Stimulated activated CD4-positive, alpha-beta T cell treated with anti-CD3 and anti-CD28 coated beads, Interleukin-2, amount 100 ng/mL, for 48 hours (primary cell): ENCODE measurements around the gene CHIA.
"Not testable (repeated sequence)": the region's sequence is repeated elsewhere in the genome, so short reads cannot be mapped to it uniquely, and the experiment has no call there.

Experiments used
- DNase-seq, 2 donors: peaks; one replicate each; pipeline ENCODE4 v3.0.0-alpha.2; 2020

CHIA gene

GRCh38 chr1:111286912-111287311 is 3.7 kb upstream of the CHIA start:
- DNase-seq = no peak

GRCh38 chr1:111289371-111289770 is 1.3 kb upstream of the CHIA start:
- DNase-seq = no peak

GRCh38 chr1:111290104-111290503 is 547 bp upstream of the CHIA start:
- no peak for DNase-seq

- no peak for DNase-seq
Measured at GRCh38 chr1:111294390-111294789, 3.7 kb downstream of the CHIA start.

DNA sequence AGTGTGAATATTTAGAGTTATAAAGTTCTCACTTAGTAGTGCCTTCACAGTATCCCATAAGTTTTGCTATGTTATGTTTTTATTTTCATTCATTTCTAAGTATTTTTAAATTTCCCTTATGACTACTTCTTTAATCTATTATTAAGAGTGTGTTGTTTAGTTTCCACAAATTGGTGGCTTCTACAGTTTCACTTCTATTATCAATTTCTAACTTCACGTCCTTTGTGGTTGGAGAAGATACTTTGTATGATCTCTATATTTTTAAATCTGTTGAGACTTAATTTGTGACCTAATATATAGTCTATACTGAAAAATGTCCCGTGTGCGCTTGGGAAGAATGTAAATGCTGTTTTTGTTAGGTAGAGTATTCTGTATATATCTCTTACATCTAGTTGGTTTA is 11.7 kb downstream of the CHIA start:
- no peak for DNase-seq

DNA sequence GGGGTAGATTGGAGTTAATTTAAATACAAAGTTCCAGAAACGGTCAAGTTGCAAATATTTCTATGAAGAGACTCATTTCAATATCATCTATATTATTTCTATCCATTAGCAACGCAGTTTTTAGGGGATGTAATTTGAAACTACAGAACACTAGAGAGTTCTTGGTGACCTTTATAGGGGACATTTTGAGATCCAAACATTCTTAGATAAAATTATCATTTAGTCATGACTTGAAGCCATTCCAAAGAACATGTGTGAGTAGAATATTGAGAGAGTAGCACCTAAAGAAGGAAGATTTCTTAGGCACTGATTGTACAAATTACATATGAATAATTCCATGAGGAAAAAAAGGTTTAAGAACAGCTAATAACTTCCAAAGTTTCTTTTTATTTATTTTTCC is 19.0 kb downstream of the CHIA start:
- no peak for DNase-seq

DNA sequence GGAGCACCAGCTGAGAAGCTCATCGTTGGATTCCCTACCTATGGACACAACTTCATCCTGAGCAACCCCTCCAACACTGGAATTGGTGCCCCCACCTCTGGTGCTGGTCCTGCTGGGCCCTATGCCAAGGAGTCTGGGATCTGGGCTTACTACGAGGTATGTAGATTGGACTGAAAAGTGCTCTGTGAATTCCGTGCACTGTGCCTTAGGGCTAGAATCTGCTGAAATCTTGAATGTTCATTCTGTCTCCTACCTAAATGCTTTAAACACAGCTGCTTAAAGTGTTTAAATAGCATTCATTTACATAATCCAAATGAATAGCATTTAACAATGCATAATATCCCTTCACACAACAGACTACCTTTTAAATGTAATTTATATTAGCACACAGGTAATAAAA is 27.9 kb downstream of the CHIA start:
- DNase-seq = no peak

DNA sequence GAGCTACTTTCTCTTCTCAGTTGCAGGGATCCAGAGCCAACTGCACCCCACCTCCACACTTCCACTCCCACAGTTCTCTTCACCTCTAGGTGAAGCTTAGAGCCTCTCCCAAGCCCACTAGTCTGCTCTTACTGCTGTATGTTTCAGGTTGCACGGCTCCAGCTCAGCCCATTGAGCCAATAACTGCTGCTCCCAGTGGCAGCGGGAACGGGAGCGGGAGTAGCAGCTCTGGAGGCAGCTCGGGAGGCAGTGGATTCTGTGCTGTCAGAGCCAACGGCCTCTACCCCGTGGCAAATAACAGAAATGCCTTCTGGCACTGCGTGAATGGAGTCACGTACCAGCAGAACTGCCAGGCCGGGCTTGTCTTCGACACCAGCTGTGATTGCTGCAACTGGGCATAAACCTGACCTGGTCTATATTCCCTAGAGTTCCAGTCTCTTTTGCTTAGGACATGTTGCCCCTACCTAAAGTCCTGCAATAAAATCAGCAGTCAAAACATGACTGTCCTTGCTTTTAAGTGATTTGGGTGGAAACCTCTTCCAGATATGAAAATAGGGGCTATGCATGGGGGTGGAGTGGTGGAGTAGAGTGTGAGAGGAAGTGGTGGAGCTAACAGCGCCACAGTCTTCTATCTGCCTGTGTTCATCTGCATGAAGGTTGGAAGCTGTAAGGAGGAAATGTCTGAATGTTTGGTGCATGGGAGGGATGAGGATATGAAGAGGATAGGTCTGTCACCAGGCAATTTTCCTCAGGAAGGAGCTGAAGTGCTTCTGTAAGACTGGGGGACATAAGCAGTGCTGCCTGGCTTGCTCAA is 29.6 kb downstream of the CHIA start:
- no peak for DNase-seq

DNA sequence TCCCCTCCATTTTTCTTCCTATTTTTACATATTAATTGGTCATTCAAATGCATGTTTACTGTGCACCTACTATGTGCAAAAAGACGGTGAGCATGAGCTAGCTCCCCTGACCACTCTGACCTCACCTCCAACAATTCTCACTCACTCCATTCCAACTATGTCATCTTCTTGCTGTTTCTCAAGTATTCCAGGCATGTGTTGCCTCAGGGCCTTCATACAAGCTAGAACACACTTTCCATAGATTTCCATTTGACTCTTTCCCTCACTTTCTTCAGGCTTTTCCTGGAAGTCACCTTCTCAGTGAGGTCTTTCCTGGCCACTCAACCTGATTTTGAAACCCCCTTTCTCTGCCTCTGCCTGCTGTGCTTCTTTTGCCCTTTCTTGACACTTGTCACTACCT is 32.6 kb downstream of the CHIA start:
- DNase-seq = no peak

- DNase-seq = no peak
Measured at GRCh38 chr1:111332190-111332589, 41.5 kb downstream of the CHIA start.

GRCh38 chr1:111334169-111334568 is 43.5 kb downstream of the CHIA start:
- DNase-seq = peak; percentile 15 to 16

DNA sequence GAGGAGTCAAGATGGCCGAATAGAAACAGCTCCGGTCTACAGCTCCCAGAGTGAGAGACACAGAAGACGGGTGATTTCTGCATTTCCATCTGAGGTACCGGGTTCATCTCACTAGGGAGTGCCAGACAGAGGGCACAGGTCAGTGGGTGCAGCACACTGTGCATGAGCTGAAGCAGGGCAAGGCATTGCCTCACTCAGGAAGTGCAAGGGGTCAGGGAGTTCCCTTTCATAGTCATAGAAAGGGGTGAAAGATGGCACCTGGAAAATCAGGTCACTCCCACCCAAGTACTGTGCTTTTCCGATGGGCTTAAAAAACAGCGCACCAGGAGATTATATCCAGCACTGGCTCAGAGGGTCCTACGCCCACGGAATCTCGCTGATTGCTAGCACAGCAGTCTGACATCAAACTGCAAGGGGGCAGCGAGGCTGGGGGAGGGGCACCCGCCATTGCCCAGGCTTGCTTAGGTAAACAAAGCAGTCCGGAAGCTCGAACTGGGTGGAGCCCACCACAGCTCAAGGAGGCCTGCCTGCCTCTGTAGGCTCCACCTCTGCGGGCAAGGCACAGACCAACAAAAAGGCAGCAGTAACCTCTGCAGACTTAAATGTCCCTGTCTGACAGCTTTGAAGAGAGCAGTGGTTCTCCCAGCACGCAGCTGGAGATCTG is 44.7 kb downstream of the CHIA start:
- DNase-seq = not testable (repeated sequence)

- DNase-seq = not testable (repeated sequence)
Measured at GRCh38 chr1:111338849-111339248, 48.2 kb downstream of the CHIA start.

DNA sequence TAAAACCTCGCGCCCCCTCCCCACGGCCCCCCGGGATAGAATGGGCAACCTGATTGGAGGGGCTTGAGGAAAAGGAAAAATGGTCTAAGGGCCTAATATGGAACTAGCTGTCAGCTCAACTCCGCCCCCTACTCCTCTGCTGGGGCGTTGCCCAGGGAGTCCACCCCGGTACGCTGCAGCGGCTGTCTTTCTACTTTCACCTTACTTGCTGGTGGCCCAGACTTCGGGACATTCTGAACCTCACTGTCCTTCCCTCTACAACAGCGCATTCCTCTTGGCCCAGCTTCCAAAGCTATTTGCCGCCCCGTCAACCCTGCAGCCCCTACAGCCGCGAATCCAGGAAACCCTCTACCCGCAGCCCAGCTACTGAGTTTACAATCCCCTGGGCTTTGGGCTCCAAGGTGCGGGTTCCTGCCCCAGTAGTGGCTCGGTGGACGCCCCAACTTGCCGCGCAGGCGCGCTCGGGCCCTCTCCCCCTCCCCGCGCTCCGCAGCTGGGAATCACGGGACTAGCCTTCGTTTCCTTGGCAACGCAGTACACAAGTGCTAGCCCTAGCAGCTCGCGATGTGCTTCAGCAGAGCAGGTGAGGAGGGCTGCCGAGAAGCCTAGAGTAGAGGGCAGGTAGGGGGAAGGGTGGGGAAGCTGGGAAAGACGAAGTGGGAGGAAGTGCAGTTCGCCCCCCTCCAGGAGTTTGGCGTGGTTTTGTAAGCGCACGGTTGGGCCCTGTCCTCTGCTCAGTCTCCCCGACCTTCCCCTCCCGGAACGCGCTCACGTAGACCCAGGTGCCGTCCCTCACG is 55.6 kb downstream of the CHIA start:
- peak; percentile 69 to 71 for DNase-seq

DNA sequence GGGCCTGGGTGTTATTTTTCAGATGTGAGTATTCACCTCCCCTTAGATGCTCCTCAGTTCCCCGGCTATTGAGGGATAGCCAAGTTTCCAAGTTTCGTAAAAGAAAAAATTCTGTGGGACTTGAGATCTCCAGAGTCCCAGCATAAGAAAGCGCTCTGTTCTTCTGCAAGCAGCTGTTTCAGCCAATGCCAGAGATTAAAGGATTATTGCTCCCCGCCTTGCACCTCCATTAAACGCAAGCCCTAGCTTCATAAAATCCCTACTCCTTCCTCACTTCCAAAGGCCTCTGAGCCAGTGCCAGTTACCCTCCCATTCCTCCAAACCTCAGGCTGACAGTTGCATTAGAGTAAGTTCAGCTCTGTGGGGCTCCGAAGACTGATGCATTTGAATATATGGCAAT is 56.4 kb downstream of the CHIA start:
- DNase-seq = no peak

GRCh38 chr1:111351700-111352099 is 61.0 kb downstream of the CHIA start:
- DNase-seq = no peak

DNA sequence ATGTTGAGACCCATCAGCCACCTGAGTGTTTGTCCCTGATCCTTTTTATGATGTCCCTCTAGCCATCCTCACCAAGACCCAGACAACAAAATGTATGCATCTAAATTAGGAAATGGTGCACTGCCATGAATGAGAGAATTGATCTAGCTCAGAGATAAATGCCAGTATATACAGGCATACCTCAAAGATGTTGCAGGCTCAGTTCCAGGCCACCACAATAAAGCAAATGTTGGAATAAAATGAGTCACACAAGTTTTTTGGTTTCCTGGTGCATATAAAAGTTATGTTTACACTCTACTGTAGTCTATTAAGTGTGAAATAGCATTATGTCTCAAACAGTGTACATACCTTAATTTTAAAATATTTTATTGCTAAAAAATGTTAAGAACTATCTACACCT is 63.9 kb downstream of the CHIA start:
- no peak for DNase-seq

- DNase-seq = no peak
Measured at GRCh38 chr1:111358964-111359363, 68.3 kb downstream of the CHIA start.

DNA sequence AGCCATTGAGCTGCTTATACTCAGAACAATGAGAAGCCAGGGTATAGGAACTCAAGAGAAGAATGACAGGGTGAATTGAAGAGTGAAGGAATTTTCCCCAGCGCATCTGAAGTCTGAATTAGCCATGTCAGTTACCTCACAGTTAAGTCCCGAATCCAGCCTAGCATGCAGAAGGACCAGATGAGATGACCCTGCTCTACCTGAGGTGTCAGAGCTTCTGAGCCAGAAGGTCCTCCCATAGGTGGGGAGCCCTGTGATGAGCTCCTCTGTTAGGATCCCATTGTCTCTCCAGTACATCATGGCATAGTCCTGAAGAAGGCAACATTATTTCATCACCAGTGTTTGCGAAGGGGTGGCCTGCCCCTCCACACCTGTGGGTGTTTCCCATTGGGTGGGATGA is 68.7 kb downstream of the CHIA start:
- DNase-seq = no peak

DNA sequence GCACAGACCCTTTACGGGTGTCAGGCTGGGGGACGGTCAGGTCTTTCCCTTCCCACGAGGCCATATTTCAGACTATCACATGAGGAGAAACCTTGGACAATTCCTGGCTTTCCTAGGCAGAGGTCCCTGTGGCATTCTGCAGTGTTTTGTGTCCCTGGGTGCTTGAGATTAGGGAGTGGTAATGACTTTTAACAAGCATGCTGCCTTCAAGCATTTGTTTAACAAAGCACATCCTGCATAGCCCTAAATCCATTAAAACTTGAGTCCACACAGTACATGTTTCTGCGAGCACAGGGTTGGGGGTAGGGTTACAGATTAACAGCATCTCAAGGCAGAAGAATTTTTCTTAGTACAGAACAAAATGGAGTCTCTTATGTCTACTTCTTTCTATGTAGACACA is 69.6 kb downstream of the CHIA start:
- DNase-seq = not testable (repeated sequence)

- no peak for DNase-seq
Measured at GRCh38 chr1:111361761-111362160, 71.1 kb downstream of the CHIA start.

- no peak for DNase-seq
Measured at GRCh38 chr1:111364690-111365089, 74.0 kb downstream of the CHIA start.

DNA sequence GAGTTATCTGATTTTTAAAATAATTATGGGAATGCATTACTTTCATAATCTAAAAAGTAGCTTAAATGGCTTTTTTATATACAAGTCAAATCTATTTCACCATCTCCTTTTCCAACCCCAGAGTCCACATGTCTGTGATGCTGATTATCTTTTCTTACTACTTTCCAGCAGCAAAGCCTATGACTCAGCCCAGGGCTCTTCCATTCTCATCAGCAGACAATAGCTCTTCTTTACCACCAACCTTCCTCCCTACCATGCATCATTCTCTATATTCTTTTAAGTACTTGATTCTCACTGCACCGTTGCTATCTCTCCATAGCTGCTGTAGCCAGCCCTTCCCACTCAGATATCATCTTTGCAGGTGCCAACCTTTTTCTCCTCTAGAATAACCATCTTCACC is 75.6 kb downstream of the CHIA start:
- no peak for DNase-seq

DNA sequence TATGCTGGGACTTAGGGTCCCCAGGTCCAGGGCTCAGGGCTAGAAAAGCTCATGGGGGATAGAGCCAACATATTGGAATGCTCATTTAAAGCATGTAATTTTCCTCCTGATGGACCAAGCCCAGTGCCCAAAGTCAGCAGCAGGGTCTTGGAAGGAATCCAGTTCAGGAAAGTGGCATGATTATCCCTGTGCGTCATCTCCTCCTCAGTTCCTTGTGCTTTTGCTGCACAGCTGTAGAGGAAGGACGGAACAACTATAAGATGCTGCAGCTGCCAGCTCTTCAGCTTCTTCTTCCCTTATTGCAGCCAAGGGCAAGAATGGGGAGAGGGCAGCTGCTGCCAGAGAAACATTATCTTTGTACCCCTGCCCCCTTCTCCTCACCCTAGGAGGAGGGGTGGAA is 78.5 kb downstream of the CHIA start:
- no peak for DNase-seq
